ENCODE data around the gene KCNE5. TPM values are rescaled to one million over a fixed set of nuclear protein-coding genes. Genes with fewer than 3 reads are reported as not detected.
"Not testable (repeated sequence)": the region's sequence is repeated elsewhere in the genome, so short reads cannot be mapped to it uniquely, and the experiment has no call there.

Gene KCNE5, protein sequence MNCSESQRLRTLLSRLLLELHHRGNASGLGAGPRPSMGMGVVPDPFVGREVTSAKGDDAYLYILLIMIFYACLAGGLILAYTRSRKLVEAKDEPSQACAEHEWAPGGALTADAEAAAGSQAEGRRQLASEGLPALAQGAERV
- total RNA-seq: 1.1 TPM

GRCh38 chrX:109624641-109625616, at the start of gene KCNE5:
Gene KCNE5 (minus strand): TSS chrX:109625172. CDS start chrX:109625020, 152 bp downstream.
- DNase-seq (ENCODE audit: low read depth in 2 of 3, low spot score in 2 of 3): no peak

- DNase-seq (ENCODE audit: low read depth in 2 of 3, low spot score in 2 of 3): no peak
Observed at GRCh38 chrX:109672239-109672638, 47.3 kb upstream of the KCNE5 start.

- DNase-seq (ENCODE audit: low read depth in 2 of 3, low spot score in 2 of 3): not testable (repeated sequence)
Observed at GRCh38 chrX:109671170-109671569, 46.2 kb upstream of the KCNE5 start.

GRCh38 chrX:109667986-109668385, 43.0 kb upstream of the KCNE5 start:
- no peak for DNase-seq (ENCODE audit: low read depth in 2 of 3, low spot score in 2 of 3)

- no peak for DNase-seq (ENCODE audit: low read depth in 2 of 3, low spot score in 2 of 3)
Observed at GRCh38 chrX:109660435-109661143, 35.6 kb upstream of the KCNE5 start.

- DNase-seq (ENCODE audit: low read depth in 2 of 3, low spot score in 2 of 3): no peak
Observed at GRCh38 chrX:109658391-109658790, 33.4 kb upstream of the KCNE5 start.

- DNase-seq (ENCODE audit: low read depth in 2 of 3, low spot score in 2 of 3): not testable (repeated sequence)
Observed at GRCh38 chrX:109657364-109657763, 32.4 kb upstream of the KCNE5 start.

- DNase-seq (ENCODE audit: low read depth in 2 of 3, low spot score in 2 of 3): no peak
Observed at GRCh38 chrX:109656774-109657173, 31.8 kb upstream of the KCNE5 start.

GRCh38 chrX:109655502-109656201, 30.7 kb upstream of the KCNE5 start:
- DNase-seq (ENCODE audit: low read depth in 2 of 3, low spot score in 2 of 3): no peak

DNA sequence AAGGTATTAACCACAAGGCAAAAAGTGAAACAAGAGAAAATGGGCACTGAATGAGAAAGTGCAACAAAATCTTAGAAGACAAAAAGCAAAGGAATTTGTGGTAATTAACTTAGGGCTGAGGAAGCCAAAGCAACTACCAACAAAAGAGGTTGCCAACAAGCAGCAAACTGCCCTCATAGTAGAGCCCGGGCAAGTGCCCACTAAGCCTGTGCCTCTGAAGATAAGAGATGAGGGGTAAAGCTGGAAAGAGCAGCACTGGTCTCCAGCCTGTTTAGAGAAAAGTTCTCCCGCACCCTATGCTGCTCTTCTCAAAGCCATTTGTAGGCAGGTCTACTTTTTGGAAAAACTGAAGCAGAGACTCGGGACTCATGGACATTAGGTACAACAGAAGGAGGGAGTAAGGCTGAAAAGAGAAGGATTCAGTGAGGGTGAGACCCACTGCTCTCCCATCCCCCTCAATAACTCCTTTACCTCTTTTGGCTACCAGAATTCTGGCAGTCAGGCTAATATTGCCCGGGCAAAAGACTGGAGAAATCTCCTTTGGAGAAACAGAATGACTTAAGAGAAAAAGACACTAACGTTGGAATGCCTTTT, 29.6 kb upstream of the KCNE5 start:
- DNase-seq (ENCODE audit: low read depth in 2 of 3, low spot score in 2 of 3): no peak

DNA sequence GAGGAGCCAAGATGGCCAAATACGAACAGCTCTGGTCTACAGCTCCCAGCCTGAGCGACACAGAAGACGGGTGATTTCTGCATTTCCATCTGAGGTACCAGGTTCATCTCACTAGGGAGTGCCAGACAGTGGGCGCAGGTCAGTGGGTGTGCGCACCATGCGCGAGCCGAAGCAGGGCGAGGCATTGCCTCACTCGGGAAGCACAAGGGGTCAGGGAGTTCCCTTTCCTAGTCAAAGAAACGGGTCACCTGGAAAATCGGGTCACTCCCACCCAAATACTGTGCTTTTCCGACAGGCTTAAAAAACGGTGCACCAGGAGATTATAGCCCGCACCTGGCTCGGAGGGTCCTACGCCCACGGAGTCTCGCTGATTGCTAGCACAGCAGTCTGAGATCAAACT, 19.7 kb upstream of the KCNE5 start:
- not testable (repeated sequence) for DNase-seq (ENCODE audit: low read depth in 2 of 3, low spot score in 2 of 3)

DNA sequence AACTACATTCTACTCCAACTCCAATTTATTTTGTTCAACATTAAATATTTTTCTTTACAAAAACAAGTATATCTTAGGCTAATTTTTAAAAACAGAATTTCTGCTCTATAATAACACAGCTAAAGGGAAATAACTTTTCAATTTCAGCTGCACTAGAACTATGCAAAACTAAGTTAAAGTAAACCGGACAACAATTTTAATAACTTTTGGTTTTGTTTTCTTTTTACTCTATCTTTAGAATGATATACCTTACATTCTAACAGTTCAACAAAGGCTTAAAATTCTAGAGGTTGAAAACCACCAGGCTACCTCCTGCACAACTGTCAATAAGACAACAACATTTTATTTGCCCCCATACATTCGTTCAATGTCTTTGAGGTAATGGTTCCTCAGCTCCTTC, 18.7 kb upstream of the KCNE5 start:
- DNase-seq (ENCODE audit: low read depth in 2 of 3, low spot score in 2 of 3): no peak

- DNase-seq (ENCODE audit: low read depth in 2 of 3, low spot score in 2 of 3): no peak
Observed at GRCh38 chrX:109638158-109638557, 13.2 kb upstream of the KCNE5 start.

- not testable (repeated sequence) for DNase-seq (ENCODE audit: low read depth in 2 of 3, low spot score in 2 of 3)
Observed at GRCh38 chrX:109637477-109637876, 12.5 kb upstream of the KCNE5 start.

- DNase-seq (ENCODE audit: low read depth in 2 of 3, low spot score in 2 of 3): peak in 2 of 3 donors; percentile 16 to 39
Observed at GRCh38 chrX:109635146-109635545, 10.2 kb upstream of the KCNE5 start.

DNA sequence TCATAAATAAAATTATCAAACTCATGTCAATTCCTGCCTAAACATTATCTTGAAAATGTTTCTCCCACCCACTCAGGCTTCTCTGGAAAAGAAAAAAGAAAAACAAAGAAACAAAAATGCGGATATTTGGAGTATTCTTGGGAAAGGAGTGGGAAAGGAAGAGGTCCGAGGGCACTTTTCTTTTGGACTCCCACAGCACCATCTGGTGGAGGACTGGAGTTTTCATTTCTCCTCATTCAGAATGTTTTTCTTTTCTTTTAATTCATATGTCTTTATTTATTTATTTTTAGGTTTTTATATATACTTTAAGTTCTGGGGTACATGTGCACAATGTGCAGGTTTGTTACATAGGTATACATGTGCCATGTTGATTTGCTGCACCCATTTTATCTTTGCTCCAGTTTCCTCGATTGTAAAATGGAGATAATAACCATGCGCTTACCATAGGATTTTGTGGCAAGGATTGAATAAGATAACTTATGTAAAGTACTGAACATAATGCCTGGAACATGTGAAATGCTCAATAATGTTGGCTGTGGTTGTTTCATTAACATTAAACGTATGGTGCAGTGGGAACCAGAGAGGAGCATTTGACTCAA, 8.0 kb upstream of the KCNE5 start:
- peak in 1 of 3 donors; percentile 18 for DNase-seq (ENCODE audit: low read depth in 2 of 3, low spot score in 2 of 3)

DNA sequence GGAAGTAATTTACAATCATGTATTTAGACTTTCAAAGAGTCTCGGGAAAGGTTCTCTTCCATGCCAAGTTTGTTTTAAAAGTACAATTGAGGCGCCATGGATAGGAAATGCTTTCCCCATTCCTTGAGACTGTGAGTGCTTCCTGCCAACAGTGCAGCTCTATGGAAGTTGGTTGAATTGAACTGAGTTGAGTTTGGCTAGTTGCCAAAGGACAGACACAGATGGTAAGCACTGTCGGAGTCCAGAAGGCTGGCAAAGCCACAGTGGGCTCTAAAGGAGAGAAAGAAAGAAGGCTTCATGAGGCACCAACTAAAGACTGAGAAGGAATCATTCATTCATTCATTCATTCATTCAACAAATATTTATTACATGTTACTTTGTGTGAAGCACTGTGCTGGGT, 4.3 kb upstream of the KCNE5 start:
- no peak for DNase-seq (ENCODE audit: low read depth in 2 of 3, low spot score in 2 of 3)

- no peak for DNase-seq (ENCODE audit: low read depth in 2 of 3, low spot score in 2 of 3)
Observed at GRCh38 chrX:109626637-109627036, 1.7 kb upstream of the KCNE5 start.

GRCh38 chrX:109623997-109624396, 975 bp downstream of the KCNE5 start:
- no peak for DNase-seq (ENCODE audit: low read depth in 2 of 3, low spot score in 2 of 3)

DNA sequence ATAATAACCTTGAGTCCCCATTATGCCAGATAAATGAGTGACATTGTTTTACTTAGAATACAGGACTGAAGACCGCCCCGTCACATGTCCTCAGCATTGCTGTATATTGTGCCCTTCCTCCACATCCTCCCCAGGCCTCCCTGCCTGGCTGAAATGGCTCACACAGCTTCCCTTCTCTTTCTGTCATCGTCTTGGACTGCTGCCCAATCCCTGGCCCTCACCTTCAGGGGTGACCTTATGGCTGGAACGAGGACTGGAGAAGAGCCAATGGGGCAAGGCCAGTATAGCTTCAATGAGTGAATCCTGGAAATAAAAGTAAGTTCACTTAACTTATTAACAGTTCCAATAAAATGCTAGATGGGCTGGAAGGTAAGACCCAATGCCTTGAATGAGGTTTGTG, 2.7 kb downstream of the KCNE5 start:
- DNase-seq (ENCODE audit: low read depth in 2 of 3, low spot score in 2 of 3): no peak

All from hematopoietic multipotent progenitor cell (in vitro differentiated cells).